ENCODE data around the gene TBXAS1.

Gene TBXAS1

GRCh38 chr7:140025814-140026433 is 196.9 kb downstream of the TBXAS1 start:
- Histone ChIP-seq H3K27ac (ENCODE audit: low read depth, low read length, severe bottlenecking) (no peak overlapping the region), H3K4me3 (ENCODE audit: extremely low read depth, insufficient read depth, low read length, poor library complexity, severe bottlenecking) (no peak overlapping the region), H3K9me3 (ENCODE audit: control insufficient read depth, low read length) (no peaks in the 10 kb centered on the region), H3K36me3 (ENCODE audit: control insufficient read depth, insufficient read depth, low read length) (no peaks in the 10 kb centered on the region), H3K4me1 (ENCODE audit: control insufficient read depth, insufficient read depth, low read length, poor library complexity, severe bottlenecking) (no peaks in the 10 kb centered on the region)
- WGBS, 2 experiments (ENCODE audit: insufficient coverage in 2 of 2): 95 to 98% methylated on average over 9 to 10 of the region's 12 CpGs

- Histone ChIP-seq H3K36me3 (ENCODE audit: control insufficient read depth, insufficient read depth, low read length) (no peaks in the 10 kb centered on the region), H3K9me3 (ENCODE audit: control insufficient read depth, low read length) (no peaks in the 10 kb centered on the region), H3K4me1 (ENCODE audit: control insufficient read depth, insufficient read depth, low read length, poor library complexity, severe bottlenecking) (no peaks in the 10 kb centered on the region), H3K27ac (ENCODE audit: low read depth, low read length, severe bottlenecking) (no peak overlapping the region), H3K4me3 (ENCODE audit: extremely low read depth, insufficient read depth, low read length, poor library complexity, severe bottlenecking) (no peak overlapping the region)
- WGBS, 2 experiments (ENCODE audit: insufficient coverage in 2 of 2): 88 to 89% methylated on average over 7 to 9 of the region's 9 CpGs
These were observed 197.9 kb downstream of the TBXAS1 start for GRCh38 chr7:140026935-140027334.

- WGBS, 2 experiments (ENCODE audit: insufficient coverage in 2 of 2): 87 to 95% methylated on average over 8 to 9 of the region's 9 CpGs
These were observed 198.8 kb downstream of the TBXAS1 start for GRCh38 chr7:140027858-140028257.

GRCh38 chr7:140028311-140028710 is 199.2 kb downstream of the TBXAS1 start:
- WGBS, 2 experiments (ENCODE audit: insufficient coverage in 2 of 2): 90 to 100% methylated on average over 3 to 4 of the region's 4 CpGs
- no peak overlapping the region for H3K4me3 ChIP-seq (ENCODE audit: extremely low read depth, insufficient read depth, low read length, poor library complexity, severe bottlenecking)
- H3K9me3 ChIP-seq (ENCODE audit: control insufficient read depth, low read length): no peaks in the 10 kb centered on the region
- H3K36me3 ChIP-seq (ENCODE audit: control insufficient read depth, insufficient read depth, low read length): no peaks in the 10 kb centered on the region
- H3K4me1 ChIP-seq (ENCODE audit: control insufficient read depth, insufficient read depth, low read length, poor library complexity, severe bottlenecking): no peaks in the 10 kb centered on the region
- no peak overlapping the region for H3K27ac ChIP-seq (ENCODE audit: low read depth, low read length, severe bottlenecking)

More at GRCh38 chr7:140027858-140028257, 198.8 kb downstream of the TBXAS1 start:
- no peak overlapping the region for H3K4me3 ChIP-seq (ENCODE audit: extremely low read depth, insufficient read depth, low read length, poor library complexity, severe bottlenecking)
- H3K9me3 ChIP-seq (ENCODE audit: control insufficient read depth, low read length): no peaks in the 10 kb centered on the region
- no peak overlapping the region for H3K27ac ChIP-seq (ENCODE audit: low read depth, low read length, severe bottlenecking)
- H3K36me3 ChIP-seq (ENCODE audit: control insufficient read depth, insufficient read depth, low read length): no peaks in the 10 kb centered on the region
- H3K4me1 ChIP-seq (ENCODE audit: control insufficient read depth, insufficient read depth, low read length, poor library complexity, severe bottlenecking): no peaks in the 10 kb centered on the region

GRCh38 chr7:140029072-140029471 is 200.0 kb downstream of the TBXAS1 start:
- WGBS, 2 experiments (ENCODE audit: insufficient coverage in 2 of 2): no CpG with 5 or more reads among the region's 1 CpG

GRCh38 chr7:140031364-140031763 is 202.3 kb downstream of the TBXAS1 start:
- no CpG with 5 or more reads among the region's 1 CpG for WGBS, 2 experiments (ENCODE audit: insufficient coverage in 2 of 2)
- Histone ChIP-seq H3K36me3 (ENCODE audit: control insufficient read depth, insufficient read depth, low read length) (no peaks in the 10 kb centered on the region), H3K4me3 (ENCODE audit: extremely low read depth, insufficient read depth, low read length, poor library complexity, severe bottlenecking) (no peak overlapping the region), H3K27ac (ENCODE audit: low read depth, low read length, severe bottlenecking) (no peak overlapping the region), H3K9me3 (ENCODE audit: control insufficient read depth, low read length) (no peaks in the 10 kb centered on the region), H3K4me1 (ENCODE audit: control insufficient read depth, insufficient read depth, low read length, poor library complexity, severe bottlenecking) (no peaks in the 10 kb centered on the region)

More at GRCh38 chr7:140029072-140029471, 200.0 kb downstream of the TBXAS1 start:
- Histone ChIP-seq H3K4me1 (ENCODE audit: control insufficient read depth, insufficient read depth, low read length, poor library complexity, severe bottlenecking) (no peaks in the 10 kb centered on the region), H3K9me3 (ENCODE audit: control insufficient read depth, low read length) (no peaks in the 10 kb centered on the region), H3K4me3 (ENCODE audit: extremely low read depth, insufficient read depth, low read length, poor library complexity, severe bottlenecking) (no peak overlapping the region), H3K27ac (ENCODE audit: low read depth, low read length, severe bottlenecking) (no peak overlapping the region), H3K36me3 (ENCODE audit: control insufficient read depth, insufficient read depth, low read length) (no peaks in the 10 kb centered on the region)

- no peaks in the 10 kb centered on the region for H3K4me1 ChIP-seq (ENCODE audit: control insufficient read depth, insufficient read depth, low read length, poor library complexity, severe bottlenecking)
- H3K27ac ChIP-seq (ENCODE audit: low read depth, low read length, severe bottlenecking): no peak overlapping the region
- H3K4me3 ChIP-seq (ENCODE audit: extremely low read depth, insufficient read depth, low read length, poor library complexity, severe bottlenecking): no peak overlapping the region
- 93 to 95% methylated on average over 6 of the region's 8 CpGs for WGBS, 2 experiments (ENCODE audit: insufficient coverage in 2 of 2)
- H3K9me3 ChIP-seq (ENCODE audit: control insufficient read depth, low read length): no peaks in the 10 kb centered on the region
- no peaks in the 10 kb centered on the region for H3K36me3 ChIP-seq (ENCODE audit: control insufficient read depth, insufficient read depth, low read length)
These were observed 204.0 kb downstream of the TBXAS1 start for GRCh38 chr7:140033036-140033435.

GRCh38 chr7:140033779-140034363 is 204.8 kb downstream of the TBXAS1 start:
- no peak overlapping the region for H3K4me3 ChIP-seq (ENCODE audit: extremely low read depth, insufficient read depth, low read length, poor library complexity, severe bottlenecking)
- H3K9me3 ChIP-seq (ENCODE audit: control insufficient read depth, low read length): no peaks in the 10 kb centered on the region
- no peaks in the 10 kb centered on the region for H3K36me3 ChIP-seq (ENCODE audit: control insufficient read depth, insufficient read depth, low read length)
- 94 to 95% methylated on average over 8 to 9 of the region's 14 CpGs for WGBS, 2 experiments (ENCODE audit: insufficient coverage in 2 of 2)
- no peak overlapping the region for H3K27ac ChIP-seq (ENCODE audit: low read depth, low read length, severe bottlenecking)
- H3K4me1 ChIP-seq (ENCODE audit: control insufficient read depth, insufficient read depth, low read length, poor library complexity, severe bottlenecking): no peaks in the 10 kb centered on the region

- Histone ChIP-seq H3K4me1 (ENCODE audit: control insufficient read depth, insufficient read depth, low read length, poor library complexity, severe bottlenecking) (peaks cover 5% of the 10 kb centered on the region), H3K4me3 (ENCODE audit: extremely low read depth, insufficient read depth, low read length, poor library complexity, severe bottlenecking) (no peak overlapping the region), H3K36me3 (ENCODE audit: control insufficient read depth, insufficient read depth, low read length) (no peaks in the 10 kb centered on the region), H3K27ac (ENCODE audit: low read depth, low read length, severe bottlenecking) (no peak overlapping the region), H3K9me3 (ENCODE audit: control insufficient read depth, low read length) (no peaks in the 10 kb centered on the region)
These were observed 205.4 kb downstream of the TBXAS1 start for GRCh38 chr7:140034421-140034820.

GRCh38 chr7:140035400-140036223 is 206.5 kb downstream of the TBXAS1 start:
- Histone ChIP-seq H3K4me1 (ENCODE audit: control insufficient read depth, insufficient read depth, low read length, poor library complexity, severe bottlenecking) (peaks cover 5% of the 10 kb centered on the region), H3K36me3 (ENCODE audit: control insufficient read depth, insufficient read depth, low read length) (no peaks in the 10 kb centered on the region), H3K27ac (ENCODE audit: low read depth, low read length, severe bottlenecking) (no peak overlapping the region), H3K9me3 (ENCODE audit: control insufficient read depth, low read length) (no peaks in the 10 kb centered on the region), H3K4me3 (ENCODE audit: extremely low read depth, insufficient read depth, low read length, poor library complexity, severe bottlenecking) (no peak overlapping the region)
- 100% methylated on average over 1 of the region's 7 CpGs for WGBS, 2 experiments (ENCODE audit: insufficient coverage in 2 of 2)
